ELF-1 (cell line): ENCODE measurements around the gene DOP1B.

Experiments used
- DNase-seq: peaks from one replicate; pipeline ENCODE4 v3.0.0-alpha.2; 2016; ENCODE audit warnings: low read depth, low spot score

The DOP1B gene

DNA sequence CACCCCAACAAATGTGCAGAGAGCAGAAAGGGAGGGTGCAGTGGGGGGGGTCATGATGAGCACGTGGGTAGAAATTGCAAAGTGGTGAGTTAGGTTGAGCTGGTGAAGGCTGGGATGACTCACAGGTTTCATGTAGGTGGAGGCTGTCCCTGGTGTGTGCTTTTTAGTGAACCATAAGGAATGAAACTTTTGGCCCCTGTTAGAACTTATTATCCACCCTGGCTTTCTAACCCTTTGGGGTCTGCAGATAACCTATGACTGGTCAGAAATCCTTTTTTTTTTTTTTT is 46.9 kb downstream of the DOP1B start:
- DNase-seq: no peak

DNA sequence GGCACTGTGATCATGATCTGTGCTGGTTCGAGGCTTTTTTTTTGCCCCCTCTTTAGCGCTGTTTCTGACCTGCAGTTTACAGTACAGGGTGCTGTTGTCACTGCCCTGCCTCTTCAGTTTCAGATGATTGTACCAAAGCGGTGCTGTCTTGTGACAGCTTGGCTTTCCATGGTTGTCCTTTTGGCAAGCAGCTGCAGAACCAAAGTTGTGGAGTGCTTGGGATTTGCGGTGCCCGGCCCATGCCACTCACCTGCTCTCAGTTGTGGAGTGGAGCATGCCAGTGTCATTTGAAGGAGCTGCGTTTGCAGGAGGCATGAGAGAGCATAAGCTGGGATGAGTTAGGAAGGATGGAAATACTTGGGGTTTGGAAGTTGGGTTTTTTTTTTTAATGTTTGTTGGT is 48.4 kb downstream of the DOP1B start:
- no peak for DNase-seq

DNA sequence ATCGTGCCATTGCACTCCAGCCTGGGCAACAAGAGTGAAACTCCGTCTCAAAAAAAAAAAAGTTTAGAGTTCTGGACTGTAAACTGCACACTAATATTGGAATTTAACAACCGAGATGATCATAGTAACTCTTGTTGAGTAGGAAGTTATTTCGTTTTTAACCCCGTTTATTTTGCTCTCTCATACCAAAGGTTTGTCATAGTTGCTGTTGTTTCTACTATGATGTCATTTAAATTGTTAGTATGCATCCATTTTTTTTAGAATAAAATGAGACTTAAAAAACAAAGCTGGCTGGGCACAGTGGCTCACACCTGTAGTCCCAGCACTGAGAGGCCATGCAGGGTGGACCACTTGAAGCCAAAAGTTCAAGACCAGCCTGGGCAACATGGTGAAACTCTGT is 49.3 kb downstream of the DOP1B start:
- DNase-seq: no peak
